Gastrocnemius medialis (tissue), 4 donors: ENCODE results near the gene PDE1C. TPM values are rescaled to one million over a fixed set of nuclear protein-coding genes. Genes with fewer than 3 reads are reported as not detected.
A peak's percentile ranks its signal among the peaks of the same experiment; 100 is the strongest.

Source experiments
- ATAC-seq, 2 donors: fragments of 150-250 bp; one replicate each; pipeline ENCODE4 v1.9.1; 2016
- DNase-seq, 2 donors: peaks; one replicate each; pipeline ENCODE4 v3.0.0-alpha.2; 2019
- H3K27ac ChIP-seq, 4 donors: fragments of 200-600 bp; sonication (generic); 1 replicate in 1 of 4; 2 replicates in 3 of 4; pipeline ENCODE4 v1.5.1; 2016 to 2018; ENCODE audit warnings: mild to moderate bottlenecking in 2 of 4, moderate library complexity in 1 of 4
- H3K27me3 ChIP-seq, 3 donors: fragments of 200-600 bp; sonication (generic) in 2 of 3; 1 replicate in 1 of 3; 2 replicates in 2 of 3; pipeline versions ENCODE4 v1.5.1 to v1.6.0; 2016 to 2019; ENCODE audit warnings: mild to moderate bottlenecking in 1 of 3, moderate library complexity in 1 of 3
- H3K36me3 ChIP-seq, 2 donors: fragments of 200-600 bp; sonication (generic) in 1 of 2; one replicate each; pipeline ENCODE4 v1.5.1; 2017 to 2018
- H3K4me1 ChIP-seq, 2 donors: fragments of 200-600 bp; sonication (generic) in 1 of 2; one replicate each; pipeline ENCODE4 v1.5.1; 2016 to 2017; ENCODE audit warnings: mild to moderate bottlenecking in 2 of 2
- H3K4me3 ChIP-seq, 4 donors: fragments of 200-600 bp; sonication (generic) in 3 of 4; 1 replicate in 1 of 4; 2 replicates in 3 of 4; pipeline ENCODE4 v1.5.1; 2016 to 2019; ENCODE audit warnings: mild to moderate bottlenecking in 2 of 4
- H3K9me3 ChIP-seq, 3 donors: fragments of 200-600 bp; sonication (generic) in 2 of 3; 1 replicate in 1 of 3; 2 replicates in 2 of 3; pipeline ENCODE4 v1.5.1; 2016 to 2019
- CTCF ChIP-seq, 5 experiments: fragments of 450-650 bp in 3 of 5; fragments of 200-600 bp in 2 of 5; sonication (generic) in 2 of 5; IDR thresholded peaks in 4 of 5; conservative IDR thresholded peaks in 1 of 5; 1 replicate in 4 of 5; 2 replicates in 1 of 5; pipeline ENCODE4 v1.5.1; 2016 to 2019; ENCODE audit warnings: antibody characterized with exemption in 5 of 5, mild to moderate bottlenecking in 3 of 5, moderate library complexity in 3 of 5
- POLR2A ChIP-seq, 2 donors: fragments of 450-650 bp; IDR thresholded peaks; one replicate each; pipeline ENCODE4 v1.6.1; 2017; ENCODE audit warnings: antibody characterized with exemption in 2 of 2, mild to moderate bottlenecking in 2 of 2, moderate library complexity in 2 of 2
- in situ Hi-C, 4 donors: fragments of 200-750 bp; cut with MboI; loops; one replicate each; pipeline versions ENCODE4 v1.15.0 to v1.8.0; 2017; ENCODE audit warnings: low sequenced_read_pairs in 4 of 4
- intact Hi-C: fragments of 100-400 bp; cut with DNase I; formaldehyde crosslinking; loops from one replicate; pipeline ENCODE4 v1.15.1; 2023; ENCODE audit warnings: low total_unique reads
- total RNA-seq, 4 donors: library from RNA; depleted of rRNA; stranded (reverse); fragments of >200 nt; gene quantifications; one replicate each; pipeline versions ENCODE4 v1.1.0 to v1.2.3, GENCODE V29; 2016

Gene PDE1C
- total RNA-seq, 4 donors from 2014 or later = 0.46 to 1.2 (median 0.67) TPM

DNA sequence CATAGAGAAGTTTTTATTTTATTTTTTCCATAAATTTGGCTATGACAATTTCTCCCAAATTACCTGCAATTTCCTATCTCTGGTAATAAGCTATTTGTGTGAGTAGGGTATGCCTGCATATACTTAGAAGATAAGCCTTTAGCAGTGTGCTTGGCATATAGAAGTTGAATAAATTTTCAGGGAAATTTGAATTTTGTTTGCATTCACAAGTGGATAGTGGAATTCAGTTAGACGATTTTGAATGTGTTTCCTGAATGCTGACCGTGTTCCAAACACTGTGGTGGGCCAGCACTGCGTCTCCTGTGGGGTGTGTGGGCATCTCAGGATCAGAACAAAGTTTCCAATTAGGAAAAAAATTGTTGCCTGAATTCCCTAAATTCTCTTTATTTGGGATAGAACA, 283.9 kb downstream of the PDE1C start:
- Histone ChIP-seq H3K27ac (no peak overlapping the region), H3K4me3 (no peak overlapping the region), H3K27me3 (no peaks in the 10 kb centered on the region), H3K9me3 (no peaks in the 10 kb centered on the region), H3K36me3 (no peaks in the 10 kb centered on the region), H3K4me1 (no peaks in the 10 kb centered on the region)
- DNase-seq (no peak), ATAC-seq (no peak)
- intact Hi-C loops (no loop called here), in situ Hi-C loops (no loop called here)
- TF ChIP-seq CTCF (IDR thresholded peaks at IDR 0.05 in 4 of 5, conservative IDR thresholded peaks at IDR 0.05 in 1 of 5) (no peak), POLR2A (IDR thresholded peaks at IDR 0.05) (no peak)

DNA sequence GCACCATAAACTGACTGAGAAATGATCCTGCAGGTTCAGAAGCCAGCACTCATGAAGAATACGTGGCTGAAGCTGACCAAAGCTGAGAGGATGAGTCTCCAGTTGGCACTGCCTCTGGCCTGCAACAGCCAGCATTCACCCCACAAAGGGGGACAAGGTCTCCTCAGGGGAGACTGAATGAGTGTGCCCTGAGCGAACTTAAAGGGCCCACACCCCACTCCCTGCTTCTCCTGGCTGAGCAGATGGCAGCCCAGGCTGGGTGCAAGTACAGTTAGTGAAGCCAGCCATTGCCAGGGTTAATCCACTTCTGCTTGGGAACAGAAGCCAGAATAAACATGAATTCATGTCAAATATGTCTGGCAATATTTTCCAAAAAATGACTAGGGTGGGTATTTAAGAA, 285.1 kb downstream of the PDE1C start:
- TF ChIP-seq POLR2A (IDR thresholded peaks at IDR 0.05) = no peak
- intact Hi-C loops = no loop called here
- Histone ChIP-seq H3K4me3 (no peak overlapping the region), H3K36me3 (no peaks in the 10 kb centered on the region), H3K27me3 (no peaks in the 10 kb centered on the region), H3K9me3 (no peaks in the 10 kb centered on the region), H3K4me1 (no peaks in the 10 kb centered on the region), H3K27ac (no peak overlapping the region)
- ATAC-seq (no peak), DNase-seq (no peak)
- in situ Hi-C loops = no loop called here

DNA sequence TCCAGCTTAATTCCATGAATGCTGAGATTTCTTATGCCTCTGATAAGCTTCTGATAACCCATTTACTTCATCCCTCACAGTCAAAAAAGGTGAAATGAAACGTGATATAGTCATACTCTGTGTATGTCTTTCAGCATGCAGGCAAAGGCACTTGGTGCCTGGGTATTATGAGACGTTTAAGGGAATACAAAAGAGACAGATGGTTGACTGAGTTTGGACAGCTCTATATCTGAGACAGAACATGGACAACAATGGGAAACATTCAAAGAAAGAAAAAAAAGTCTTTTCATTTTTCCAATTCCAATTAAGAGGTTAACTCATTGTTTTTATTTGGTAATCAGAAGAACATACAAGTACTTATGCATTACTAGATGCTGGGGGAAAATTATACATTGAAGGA, 287.0 kb downstream of the PDE1C start:
- in situ Hi-C loops = no loop called here
- intact Hi-C loops = no loop called here
- no peak for TF ChIP-seq CTCF (IDR thresholded peaks at IDR 0.05 in 4 of 5, conservative IDR thresholded peaks at IDR 0.05 in 1 of 5)
- Histone ChIP-seq H3K9me3 (no peaks in the 10 kb centered on the region), H3K4me3 (no peak overlapping the region), H3K4me1 (no peaks in the 10 kb centered on the region), H3K27me3 (no peaks in the 10 kb centered on the region), H3K36me3 (no peaks in the 10 kb centered on the region), H3K27ac (no peak overlapping the region)
- DNase-seq = no peak
- ATAC-seq = no peak

GRCh38 chr7:31782411-31782991, 287.7 kb downstream of the PDE1C start:
- in situ Hi-C loops (no loop called here), intact Hi-C loops (no loop called here)
- ATAC-seq (no peak), DNase-seq (no peak)
- Histone ChIP-seq H3K27me3 (no peaks in the 10 kb centered on the region), H3K4me3 (no peak overlapping the region), H3K36me3 (no peaks in the 10 kb centered on the region), H3K9me3 (no peaks in the 10 kb centered on the region), H3K4me1 (no peaks in the 10 kb centered on the region), H3K27ac (no peak overlapping the region)
- TF ChIP-seq POLR2A (IDR thresholded peaks at IDR 0.05) (no peak), CTCF (IDR thresholded peaks at IDR 0.05 in 4 of 5, conservative IDR thresholded peaks at IDR 0.05 in 1 of 5) (peak in 4 of 5 experiments; percentile 29 to 61 (median 54))

DNA sequence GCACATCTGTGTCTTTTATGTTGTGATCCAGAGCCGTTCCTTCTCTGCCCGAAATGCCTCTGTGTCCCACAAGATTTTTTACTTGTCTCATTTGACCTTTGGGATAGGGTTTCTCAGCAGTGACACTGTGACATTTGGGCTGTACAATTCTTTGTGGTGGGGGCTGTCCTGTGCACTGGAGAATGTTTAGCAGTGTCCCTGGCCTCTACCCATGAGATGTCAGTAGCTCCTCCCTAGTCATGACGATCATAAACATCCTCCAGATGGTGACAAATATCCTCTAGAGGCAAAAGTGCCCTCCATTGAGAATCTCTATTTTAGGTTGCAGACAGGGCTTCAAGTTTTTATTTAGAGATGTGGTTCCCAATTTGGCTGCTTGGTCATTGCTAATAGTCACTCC, 291.9 kb downstream of the PDE1C start:
- no peak for ATAC-seq
- no peak overlapping the region for H3K27ac ChIP-seq
- in situ Hi-C loops (no loop called here), intact Hi-C loops (no loop called here)
- no peaks in the 10 kb centered on the region for H3K9me3 ChIP-seq
- no peak for DNase-seq
- TF ChIP-seq POLR2A (IDR thresholded peaks at IDR 0.05) (no peak), CTCF (IDR thresholded peaks at IDR 0.05 in 4 of 5, conservative IDR thresholded peaks at IDR 0.05 in 1 of 5) (no peak)
- no peaks in the 10 kb centered on the region for H3K4me1 ChIP-seq
- no peaks in the 10 kb centered on the region for H3K36me3 ChIP-seq
- H3K4me3 ChIP-seq = no peak overlapping the region
- no peaks in the 10 kb centered on the region for H3K27me3 ChIP-seq
